ENCODE data around the gene CDR2. TPM values are rescaled to one million over a fixed set of nuclear protein-coding genes. Genes with fewer than 3 reads are reported as not detected.
"Not testable (repeated sequence)": the region's sequence is repeated elsewhere in the genome, so short reads cannot be mapped to it uniquely, and the experiment has no call there.

The CDR2 gene
- 32.7 and 43.2 TPM in 2 replicates for total RNA-seq (2014; rRNA removed; shearing (Covaris generic))

GRCh38 chr16:22374311-22375116 lies at the start of gene CDR2:
Gene CDR2, minus strand, starts transcription at chr16:22374619. Its CDS starts 310 bp downstream, at chr16:22374309.
- H3K4me3 ChIP-seq (ENCODE audit: insufficient read depth, low read depth, low read length) = peak within 1 kb of the TSS; percentile 82
- H3K36me3 ChIP-seq (replicated peaks; ENCODE audit: control insufficient read depth, insufficient read depth, low read length) = 0 out of 2 replicates have a peak, but pooled peaks cover 4% of the 10 kb centered on the region
- no peaks in the 10 kb centered on the region for H3K27me3 ChIP-seq (ENCODE audit: control insufficient read depth, insufficient read depth, low read length)
- DNase-seq = peak; percentile 100

GRCh38 chr16:22423716-22424115 lies 49.3 kb upstream of the CDR2 start:
- H3K4me3 ChIP-seq (ENCODE audit: insufficient read depth, low read depth, low read length) = no peak overlapping the region
- no peak for DNase-seq
- H3K36me3 ChIP-seq (replicated peaks; ENCODE audit: control insufficient read depth, insufficient read depth, low read length) = peaks cover 4% of the 10 kb centered on the region
- H3K27me3 ChIP-seq (ENCODE audit: control insufficient read depth, insufficient read depth, low read length) = no peaks in the 10 kb centered on the region

GRCh38 chr16:22421136-22421535 lies 46.7 kb upstream of the CDR2 start:
- DNase-seq = no peak
- Histone ChIP-seq H3K36me3 (replicated peaks; ENCODE audit: control insufficient read depth, insufficient read depth, low read length) (peaks cover 3% of the 10 kb centered on the region), H3K4me3 (ENCODE audit: insufficient read depth, low read depth, low read length) (no peak overlapping the region), H3K27me3 (ENCODE audit: control insufficient read depth, insufficient read depth, low read length) (no peaks in the 10 kb centered on the region)

GRCh38 chr16:22420606-22421135 lies 46.3 kb upstream of the CDR2 start:
- Histone ChIP-seq H3K36me3 (replicated peaks; ENCODE audit: control insufficient read depth, insufficient read depth, low read length) (peaks cover 3% of the 10 kb centered on the region), H3K27me3 (ENCODE audit: control insufficient read depth, insufficient read depth, low read length) (no peaks in the 10 kb centered on the region), H3K4me3 (ENCODE audit: insufficient read depth, low read depth, low read length) (no peak overlapping the region)
- no peak for DNase-seq

- H3K36me3 ChIP-seq (replicated peaks; ENCODE audit: control insufficient read depth, insufficient read depth, low read length) = peaks cover 3% of the 10 kb centered on the region
- H3K4me3 ChIP-seq (ENCODE audit: insufficient read depth, low read depth, low read length) = no peak overlapping the region
- DNase-seq = no peak
- no peaks in the 10 kb centered on the region for H3K27me3 ChIP-seq (ENCODE audit: control insufficient read depth, insufficient read depth, low read length)
Measured at GRCh38 chr16:22419908-22420307, 45.5 kb upstream of the CDR2 start.

GRCh38 chr16:22418826-22419225 lies 44.4 kb upstream of the CDR2 start:
- H3K36me3 ChIP-seq (replicated peaks; ENCODE audit: control insufficient read depth, insufficient read depth, low read length) = peaks cover 2% of the 10 kb centered on the region
- H3K27me3 ChIP-seq (ENCODE audit: control insufficient read depth, insufficient read depth, low read length) = no peaks in the 10 kb centered on the region
- no peak for DNase-seq
- H3K4me3 ChIP-seq (ENCODE audit: insufficient read depth, low read depth, low read length) = no peak overlapping the region

- not testable (repeated sequence) for DNase-seq; H3K27me3 ChIP-seq (ENCODE audit: control insufficient read depth, insufficient read depth, low read length); H3K36me3 ChIP-seq (replicated peaks; ENCODE audit: control insufficient read depth, insufficient read depth, low read length); H3K4me3 ChIP-seq (ENCODE audit: insufficient read depth, low read depth, low read length)
Measured at GRCh38 chr16:22417798-22418197, 43.4 kb upstream of the CDR2 start.

- H3K4me3 ChIP-seq (ENCODE audit: insufficient read depth, low read depth, low read length) = no peak overlapping the region
- H3K36me3 ChIP-seq (replicated peaks; ENCODE audit: control insufficient read depth, insufficient read depth, low read length) = no peaks in the 10 kb centered on the region
- no peak for DNase-seq
- H3K27me3 ChIP-seq (ENCODE audit: control insufficient read depth, insufficient read depth, low read length) = no peaks in the 10 kb centered on the region
Measured at GRCh38 chr16:22417019-22417418, 42.6 kb upstream of the CDR2 start.

GRCh38 chr16:22413819-22414218 lies 39.4 kb upstream of the CDR2 start:
- Histone ChIP-seq H3K27me3 (ENCODE audit: control insufficient read depth, insufficient read depth, low read length) (no peaks in the 10 kb centered on the region), H3K4me3 (ENCODE audit: insufficient read depth, low read depth, low read length) (no peak overlapping the region), H3K36me3 (replicated peaks; ENCODE audit: control insufficient read depth, insufficient read depth, low read length) (no peaks in the 10 kb centered on the region)
- no peak for DNase-seq

GRCh38 chr16:22407486-22407885 lies 33.1 kb upstream of the CDR2 start:
- no peak for DNase-seq
- Histone ChIP-seq H3K27me3 (ENCODE audit: control insufficient read depth, insufficient read depth, low read length) (no peaks in the 10 kb centered on the region), H3K4me3 (ENCODE audit: insufficient read depth, low read depth, low read length) (no peak overlapping the region), H3K36me3 (replicated peaks; ENCODE audit: control insufficient read depth, insufficient read depth, low read length) (no peaks in the 10 kb centered on the region)

GRCh38 chr16:22402191-22402590 lies 27.8 kb upstream of the CDR2 start:
- H3K4me3 ChIP-seq (ENCODE audit: insufficient read depth, low read depth, low read length) = no peak overlapping the region
- no peaks in the 10 kb centered on the region for H3K36me3 ChIP-seq (replicated peaks; ENCODE audit: control insufficient read depth, insufficient read depth, low read length)
- no peaks in the 10 kb centered on the region for H3K27me3 ChIP-seq (ENCODE audit: control insufficient read depth, insufficient read depth, low read length)
- no peak for DNase-seq

- Histone ChIP-seq H3K27me3 (ENCODE audit: control insufficient read depth, insufficient read depth, low read length) (no peaks in the 10 kb centered on the region), H3K4me3 (ENCODE audit: insufficient read depth, low read depth, low read length) (no peak overlapping the region), H3K36me3 (replicated peaks; ENCODE audit: control insufficient read depth, insufficient read depth, low read length) (no peaks in the 10 kb centered on the region)
- DNase-seq = no peak
Measured at GRCh38 chr16:22400900-22401299, 26.5 kb upstream of the CDR2 start.

GRCh38 chr16:22397931-22398330 lies 23.5 kb upstream of the CDR2 start:
- H3K4me3 ChIP-seq (ENCODE audit: insufficient read depth, low read depth, low read length) = no peak overlapping the region
- H3K36me3 ChIP-seq (replicated peaks; ENCODE audit: control insufficient read depth, insufficient read depth, low read length) = no peaks in the 10 kb centered on the region
- no peaks in the 10 kb centered on the region for H3K27me3 ChIP-seq (ENCODE audit: control insufficient read depth, insufficient read depth, low read length)
- DNase-seq = no peak

GRCh38 chr16:22397464-22397863 lies 23.0 kb upstream of the CDR2 start:
- no peak for DNase-seq
- no peaks in the 10 kb centered on the region for H3K27me3 ChIP-seq (ENCODE audit: control insufficient read depth, insufficient read depth, low read length)
- H3K4me3 ChIP-seq (ENCODE audit: insufficient read depth, low read depth, low read length) = no peak overlapping the region

GRCh38 chr16:22395960-22396359 lies 21.5 kb upstream of the CDR2 start:
- no peak overlapping the region for H3K4me3 ChIP-seq (ENCODE audit: insufficient read depth, low read depth, low read length)

More at GRCh38 chr16:22397464-22397863, 23.0 kb upstream of the CDR2 start:
- H3K36me3 ChIP-seq (replicated peaks; ENCODE audit: control insufficient read depth, insufficient read depth, low read length) = no peaks in the 10 kb centered on the region

More at GRCh38 chr16:22395960-22396359, 21.5 kb upstream of the CDR2 start:
- DNase-seq = no peak
- no peaks in the 10 kb centered on the region for H3K27me3 ChIP-seq (ENCODE audit: control insufficient read depth, insufficient read depth, low read length)
- H3K36me3 ChIP-seq (replicated peaks; ENCODE audit: control insufficient read depth, insufficient read depth, low read length) = no peaks in the 10 kb centered on the region
